Measurements from ENCODE around the gene FXYD6. TPM values are rescaled to one million over a fixed set of nuclear protein-coding genes. Genes with fewer than 3 reads are reported as not detected.

FXYD6 gene
- total and polyA plus RNA-seq, 2 donors (not counting 1 experiment from before 2014, with no cell fraction given) = not detected

GRCh38 chr11:117863383-117863782 is 13.1 kb downstream of the FXYD6 start:
- Histone ChIP-seq H2AFZ (ENCODE audit: insufficient read depth, low read depth, low read length, poor library complexity, severe bottlenecking) (no peak overlapping the region), H3K9me3 (ENCODE audit: control extremely low read depth in 1 of 3, control insufficient read depth in 2 of 3, insufficient read depth in 1 of 3, low read length in 2 of 3) (peaks cover 0 to 3% (median 0%) of the 10 kb centered on the region in 3 donors), H3K27ac (ENCODE audit: low read length in 2 of 2) (no peak overlapping the region), H4K20me1 (ENCODE audit: control insufficient read depth, insufficient read depth, low read length, poor library complexity, severe bottlenecking) (no peaks in the 10 kb centered on the region), H3K4me1 (ENCODE audit: control insufficient read depth in 2 of 2, insufficient read depth in 2 of 2, low read length in 2 of 2) (no peaks in the 10 kb centered on the region), H3K36me3 (replicated peaks in 1 of 2; ENCODE audit: control extremely low read depth in 1 of 2, control insufficient read depth in 1 of 2, extremely low read depth in 1 of 2, insufficient read depth in 2 of 2, low read length in 1 of 2) (no peaks in the 10 kb centered on the region), H3K9ac (ENCODE audit: low read length) (no peak overlapping the region), H3K27me3 (replicated peaks in 1 of 4; ENCODE audit: control extremely low read depth in 1 of 4, control insufficient read depth in 3 of 4, insufficient read depth in 4 of 4, low read length in 3 of 4) (peaks cover 0 to 7% (median 0%) of the 10 kb centered on the region in 4 experiments), H3K4me2 (replicated peaks; ENCODE audit: low read depth, low read length, poor library complexity, severe bottlenecking) (no peak overlapping the region), H3K79me2 (ENCODE audit: control insufficient read depth, insufficient read depth, low read length) (no peaks in the 10 kb centered on the region), H3K4me3 (ENCODE audit: control extremely low read depth in 1 of 5, extremely low read depth in 1 of 5, insufficient read depth in 1 of 5, low read depth in 2 of 5, low read length in 4 of 5) (no peak overlapping the region)
- ChIA-PET POLR2A (no interaction called here), CTCF (interaction anchor here (1.8 kb wide), 1 partner anchor 83 kb away, joined by 4 read pairs; no protein-coding TSS in a partner anchor)
- no peak overlapping the region for H3K4me3 Mint-ChIP-seq
- H3K27me3 Mint-ChIP-seq = peaks cover 30% of the 10 kb centered on the region
- TF ChIP-seq EZH2 (IDR thresholded peaks at IDR 0.05; ENCODE audit: borderline replicate concordance, insufficient read depth, low read depth, low read length, poor library complexity, severe bottlenecking) = no peak
- TF ChIP-seq, protein P1, sequence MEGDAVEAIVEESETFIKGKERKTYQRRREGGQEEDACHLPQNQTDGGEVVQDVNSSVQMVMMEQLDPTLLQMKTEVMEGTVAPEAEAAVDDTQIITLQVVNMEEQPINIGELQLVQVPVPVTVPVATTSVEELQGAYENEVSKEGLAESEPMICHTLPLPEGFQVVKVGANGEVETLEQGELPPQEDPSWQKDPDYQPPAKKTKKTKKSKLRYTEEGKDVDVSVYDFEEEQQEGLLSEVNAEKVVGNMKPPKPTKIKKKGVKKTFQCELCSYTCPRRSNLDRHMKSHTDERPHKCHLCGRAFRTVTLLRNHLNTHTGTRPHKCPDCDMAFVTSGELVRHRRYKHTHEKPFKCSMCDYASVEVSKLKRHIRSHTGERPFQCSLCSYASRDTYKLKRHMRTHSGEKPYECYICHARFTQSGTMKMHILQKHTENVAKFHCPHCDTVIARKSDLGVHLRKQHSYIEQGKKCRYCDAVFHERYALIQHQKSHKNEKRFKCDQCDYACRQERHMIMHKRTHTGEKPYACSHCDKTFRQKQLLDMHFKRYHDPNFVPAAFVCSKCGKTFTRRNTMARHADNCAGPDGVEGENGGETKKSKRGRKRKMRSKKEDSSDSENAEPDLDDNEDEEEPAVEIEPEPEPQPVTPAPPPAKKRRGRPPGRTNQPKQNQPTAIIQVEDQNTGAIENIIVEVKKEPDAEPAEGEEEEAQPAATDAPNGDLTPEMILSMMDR (IDR thresholded peaks at IDR 0.05) = no peak
- no peaks in the 10 kb centered on the region for H3K4me1 Mint-ChIP-seq
- no peak overlapping the region for H3K27ac Mint-ChIP-seq
- no peak for DNase-seq
- intact Hi-C loops (cut with micrococcal nuclease) = no loop called here
- no peak for ATAC-seq (ENCODE audit: low read depth)
- no CpG with 5 or more reads among the region's 1 CpG for WGBS (ENCODE audit: insufficient coverage)
- H3K9me3 Mint-ChIP-seq (ENCODE audit: insufficient read depth) = no peaks in the 10 kb centered on the region

DNA sequence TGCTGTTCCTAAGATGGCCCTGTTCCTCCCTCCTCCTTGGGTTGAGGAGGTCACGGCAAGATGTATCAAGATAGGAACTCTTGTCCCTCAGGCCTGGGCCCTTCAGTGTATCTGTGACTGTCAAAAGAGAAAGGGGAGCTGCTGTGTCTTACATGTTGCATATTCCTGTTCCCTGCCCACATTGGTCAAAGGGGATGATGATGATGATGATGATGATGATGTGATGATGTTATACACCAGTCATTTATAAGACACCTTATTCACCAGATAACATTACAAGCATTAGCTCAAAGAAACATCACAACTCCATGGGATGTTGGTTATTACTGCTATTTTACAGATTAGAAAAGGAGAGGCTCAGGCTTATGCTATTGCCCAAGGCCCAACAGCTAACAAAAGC is 13.7 kb downstream of the FXYD6 start:
- H3K27me3 Mint-ChIP-seq = peaks cover 27% of the 10 kb centered on the region
- Histone ChIP-seq H2AFZ (ENCODE audit: insufficient read depth, low read depth, low read length, poor library complexity, severe bottlenecking) (no peak overlapping the region), H4K20me1 (ENCODE audit: control insufficient read depth, insufficient read depth, low read length, poor library complexity, severe bottlenecking) (no peaks in the 10 kb centered on the region), H3K9ac (ENCODE audit: low read length) (no peak overlapping the region), H3K4me1 (ENCODE audit: control insufficient read depth in 2 of 2, insufficient read depth in 2 of 2, low read length in 2 of 2) (no peaks in the 10 kb centered on the region), H3K36me3 (replicated peaks in 1 of 2; ENCODE audit: control extremely low read depth in 1 of 2, control insufficient read depth in 1 of 2, extremely low read depth in 1 of 2, insufficient read depth in 2 of 2, low read length in 1 of 2) (no peaks in the 10 kb centered on the region), H3K27ac (ENCODE audit: low read length in 2 of 2) (no peak overlapping the region), H3K4me2 (replicated peaks; ENCODE audit: low read depth, low read length, poor library complexity, severe bottlenecking) (no peak overlapping the region), H3K4me3 (ENCODE audit: control extremely low read depth in 1 of 5, extremely low read depth in 1 of 5, insufficient read depth in 1 of 5, low read depth in 2 of 5, low read length in 4 of 5) (no peak overlapping the region), H3K27me3 (replicated peaks in 1 of 4; ENCODE audit: control extremely low read depth in 1 of 4, control insufficient read depth in 3 of 4, insufficient read depth in 4 of 4, low read length in 3 of 4) (peaks cover 0 to 7% (median 0%) of the 10 kb centered on the region in 4 experiments), H3K9me3 (ENCODE audit: control extremely low read depth in 1 of 3, control insufficient read depth in 2 of 3, insufficient read depth in 1 of 3, low read length in 2 of 3) (peaks cover 0 to 3% (median 0%) of the 10 kb centered on the region in 3 donors), H3K79me2 (ENCODE audit: control insufficient read depth, insufficient read depth, low read length) (no peaks in the 10 kb centered on the region)
- TF ChIP-seq EZH2 (IDR thresholded peaks at IDR 0.05; ENCODE audit: borderline replicate concordance, insufficient read depth, low read depth, low read length, poor library complexity, severe bottlenecking) = no peak
- TF ChIP-seq, protein P1 (IDR thresholded peaks at IDR 0.05) = no peak
- no peak for ATAC-seq (ENCODE audit: low read depth)
- WGBS (ENCODE audit: insufficient coverage) = no CpG with 5 or more reads among the region's 1 CpG
- no peak overlapping the region for H3K4me3 Mint-ChIP-seq
- no peak for DNase-seq
- H3K4me1 Mint-ChIP-seq = no peaks in the 10 kb centered on the region
- no peak overlapping the region for H3K27ac Mint-ChIP-seq
- no peaks in the 10 kb centered on the region for H3K9me3 Mint-ChIP-seq (ENCODE audit: insufficient read depth)
- intact Hi-C loops (cut with micrococcal nuclease) = no loop called here
- CTCF ChIA-PET = interaction anchor here (1.2 kb wide), 1 partner anchor 84 kb away, joined by 3 read pairs; no protein-coding TSS in a partner anchor
- POLR2A ChIA-PET = no interaction called here

Measured in B cell (primary cell).